Endodermal cell (in vitro differentiated cells): ENCODE measurements around the gene RXFP1. TPM values are rescaled to one million over a fixed set of nuclear protein-coding genes. Genes with fewer than 3 reads are reported as not detected.

Experiments used
- DNase-seq: peaks from one replicate; pipeline ENCODE4 v3.0.0-alpha.2; 2017
- H3K27ac ChIP-seq: 2 replicates; pipeline ENCODE4 v1.5.1; 2013; ENCODE audit warnings: mild to moderate bottlenecking, low read depth, low read length, moderate library complexity
- H3K27me3 ChIP-seq: 2 replicates; pipeline ENCODE4 v1.6.1; 2013; ENCODE audit warnings: mild to moderate bottlenecking, low read length, moderate library complexity; ENCODE audit not compliant: insufficient read depth, control insufficient read depth, poor library complexity, severe bottlenecking
- H3K36me3 ChIP-seq: 2 replicates; pipeline ENCODE4 v1.7.0; 2013; ENCODE audit warnings: mild to moderate bottlenecking, low read length, moderate library complexity; ENCODE audit not compliant: control insufficient read depth, insufficient read depth
- H3K4me1 ChIP-seq: one replicate; pipeline ENCODE4 v1.7.0; 2013; ENCODE audit warnings: low read length; ENCODE audit not compliant: control insufficient read depth, insufficient read depth
- H3K4me3 ChIP-seq: 2 replicates; pipeline ENCODE4 v1.5.1; 2013; ENCODE audit warnings: mild to moderate bottlenecking, low read length, moderate library complexity
- H3K9ac ChIP-seq: 2 replicates; pipeline ENCODE4 v1.6.1; 2013; ENCODE audit warnings: mild to moderate bottlenecking, low read length, moderate library complexity; ENCODE audit not compliant: poor library complexity, severe bottlenecking; ENCODE audit errors: extremely low read depth
- H3K9me3 ChIP-seq: 2 replicates; pipeline ENCODE4 v1.6.1; 2013; ENCODE audit warnings: mild to moderate bottlenecking, low read length, moderate library complexity; ENCODE audit not compliant: control insufficient read depth
- H3K27ac Mint-ChIP-seq: 2 replicates; pipeline ENCODE4 v1.8.0; 2020; ENCODE audit warnings: mixed read lengths
- H3K27me3 Mint-ChIP-seq: 2 replicates; pipeline ENCODE4 v1.8.0; 2021; ENCODE audit warnings: mild to moderate bottlenecking, mixed read lengths; ENCODE audit not compliant: insufficient read depth
- H3K36me3 Mint-ChIP-seq: 2 replicates; pipeline ENCODE4 v1.8.0; 2020; ENCODE audit warnings: low read depth, mixed read lengths
- H3K4me1 Mint-ChIP-seq: 2 replicates; pipeline ENCODE4 v1.8.0; 2020; ENCODE audit warnings: mixed read lengths
- H3K4me3 Mint-ChIP-seq: 2 replicates; pipeline ENCODE4 v1.8.0; 2020; ENCODE audit warnings: mild to moderate bottlenecking, moderate library complexity, mixed read lengths
- H3K9me3 Mint-ChIP-seq: 2 replicates; pipeline ENCODE4 v1.8.0; 2020; ENCODE audit warnings: mild to moderate bottlenecking, mixed read lengths
- CTCF ChIP-seq: fragments of 200-600 bp; sonication (generic); conservative IDR thresholded peaks from 2 replicates; pipeline ENCODE4 v1.5.0; 2021; ENCODE audit warnings: antibody characterized with exemption, mild to moderate bottlenecking
- WGBS, 2 experiments: methylation state at CpG; one replicate each; pipeline versions ENCODE4 v1.1.5 to v1.1.7; 2013; ENCODE audit warnings: missing lambda C conversion rate in 2 of 2, mixed read lengths in 1 of 2; ENCODE audit not compliant: insufficient coverage in 1 of 2, insufficient read length in 1 of 2; 5-methylcytosine and 5-hydroxymethylcytosine counted together
- total RNA-seq, 2 donors: library from RNA; stranded (reverse); fragmentation: NEBNext Ultra II Directional in 1 of 2; extraction: Animal tissue kit (Norgen Biotek cat#: 25700) in 1 of 2; gene quantifications; 2 replicates in 1 of 2; 3 replicates in 1 of 2; pipeline ENCODE4 v1.2.1, GENCODE V29; 2021

RXFP1 gene
- total RNA-seq, 2 donors from 2014 or later = not detected

GRCh38 chr4:158590824-158591223 lies 69.1 kb downstream of the RXFP1 start:
- no peak for DNase-seq
- Histone ChIP-seq H3K36me3 (no peaks in the 10 kb centered on the region), H3K27me3 (no peaks in the 10 kb centered on the region), H3K4me1 (no peaks in the 10 kb centered on the region), H3K27ac (no peak overlapping the region), H3K4me3 (no peak overlapping the region), H3K9me3 (no peaks in the 10 kb centered on the region), H3K9ac (no peak overlapping the region)
- Mint-ChIP-seq H3K27ac (no peak overlapping the region), H3K9me3 (no peaks in the 10 kb centered on the region), H3K4me3 (no peak overlapping the region), H3K4me1 (no peaks in the 10 kb centered on the region), H3K27me3 (no peaks in the 10 kb centered on the region), H3K36me3 (no peaks in the 10 kb centered on the region)
- TF ChIP-seq CTCF = no peak
- WGBS, 2 experiments = 96 to 100% methylated on average over 2 of the region's 3 CpGs

- no peaks in the 10 kb centered on the region for H3K9me3 Mint-ChIP-seq
- H3K27ac Mint-ChIP-seq = no peak overlapping the region
- H3K27me3 Mint-ChIP-seq = no peaks in the 10 kb centered on the region
- H3K4me1 Mint-ChIP-seq = no peaks in the 10 kb centered on the region
- 95 to 100% methylated on average over 1 to 3 of the region's 5 CpGs for WGBS, 2 experiments
- H3K9me3 ChIP-seq = no peaks in the 10 kb centered on the region
- no peak overlapping the region for H3K4me3 ChIP-seq
- H3K27ac ChIP-seq = no peak overlapping the region
- H3K36me3 ChIP-seq = no peaks in the 10 kb centered on the region
- no peaks in the 10 kb centered on the region for H3K4me1 ChIP-seq
- no peak for DNase-seq
- no peak for TF ChIP-seq CTCF
- H3K27me3 ChIP-seq = no peaks in the 10 kb centered on the region
- no peaks in the 10 kb centered on the region for H3K36me3 Mint-ChIP-seq
- H3K4me3 Mint-ChIP-seq = no peak overlapping the region
- no peak overlapping the region for H3K9ac ChIP-seq
These were observed 76.4 kb downstream of the RXFP1 start for GRCh38 chr4:158597879-158598596.

GRCh38 chr4:158599150-158599549 lies 77.5 kb downstream of the RXFP1 start:
- WGBS, 2 experiments = 60 to 92% methylated on average over 1 to 4 of the region's 4 CpGs
- no peak for TF ChIP-seq CTCF

More at GRCh38 chr4:158599150-158599549, 77.5 kb downstream of the RXFP1 start:
- Histone ChIP-seq H3K27ac (no peak overlapping the region), H3K9ac (no peak overlapping the region), H3K4me1 (no peaks in the 10 kb centered on the region), H3K9me3 (no peaks in the 10 kb centered on the region), H3K36me3 (no peaks in the 10 kb centered on the region), H3K4me3 (no peak overlapping the region), H3K27me3 (no peaks in the 10 kb centered on the region)
- no peak overlapping the region for H3K4me3 Mint-ChIP-seq
- no peaks in the 10 kb centered on the region for H3K27me3 Mint-ChIP-seq
- H3K9me3 Mint-ChIP-seq = no peaks in the 10 kb centered on the region
- no peaks in the 10 kb centered on the region for H3K36me3 Mint-ChIP-seq
- H3K27ac Mint-ChIP-seq = no peak overlapping the region
- no peaks in the 10 kb centered on the region for H3K4me1 Mint-ChIP-seq
- no peak for DNase-seq
